HFFc6 (cell line): Measurements from ENCODE around the gene THSD4. TPM values are rescaled to one million over a fixed set of nuclear protein-coding genes. Genes with fewer than 3 reads are reported as not detected.

Source experiments
- DNase-seq: peaks from one replicate; pipeline ENCODE4 v3.0.0-alpha.2; 2018
- H3K27ac Mint-ChIP-seq: 2 replicates; pipeline ENCODE4 v1.8.0; 2020; ENCODE audit warnings: mild to moderate bottlenecking, mixed read lengths
- H3K27me3 Mint-ChIP-seq: 2 replicates; pipeline ENCODE4 v1.8.0; 2021; ENCODE audit warnings: mild to moderate bottlenecking, moderate library complexity, mixed read lengths; ENCODE audit not compliant: insufficient read depth
- H3K36me3 Mint-ChIP-seq: 2 replicates; pipeline ENCODE4 v1.8.0; 2021; ENCODE audit warnings: low read depth, mixed read lengths
- H3K4me1 Mint-ChIP-seq: 2 replicates; pipeline ENCODE4 v1.8.0; 2020; ENCODE audit warnings: low read depth, mixed read lengths
- H3K4me3 Mint-ChIP-seq: 2 replicates; pipeline ENCODE4 v1.8.0; 2020; ENCODE audit warnings: mild to moderate bottlenecking, moderate library complexity, mixed read lengths
- H3K9me3 Mint-ChIP-seq: 2 replicates; pipeline ENCODE4 v1.8.0; 2020; ENCODE audit warnings: mild to moderate bottlenecking, mixed read lengths
- CTCF ChIP-seq: fragments of 200-600 bp; sonication (generic); IDR thresholded peaks from 2 replicates; pipeline ENCODE4 v1.5.0; 2021; ENCODE audit warnings: antibody characterized with exemption, mild to moderate bottlenecking
- total RNA-seq, 6 experiments: library from RNA; stranded (reverse); fragmentation: NEBNext Ultra II Directional; extraction: Animal tissue kit (Norgen Biotek cat#: 25700); gene quantifications; 2 replicates in 1 of 6; 3 replicates in 5 of 6; pipeline ENCODE4 v1.2.3, GENCODE V29; 2021

THSD4 gene
- total RNA-seq, 6 experiments from 2014 or later = 32.7 to 39.1 (median 36.4) TPM

- Mint-ChIP-seq H3K27me3 (no peaks in the 10 kb centered on the region; the same call in 1 of the 2 replicates), H3K4me1 (peaks cover 36% of the 10 kb centered on the region), H3K36me3 (peaks cover 12% of the 10 kb centered on the region), H3K4me3 (no peak overlapping the region), H3K9me3 (no peaks in the 10 kb centered on the region), H3K27ac (no peak overlapping the region)
- no peak for DNase-seq
- TF ChIP-seq CTCF = no peak
These were observed 222.1 kb downstream of the THSD4 start for GRCh38 chr15:71337197-71337845.

- Mint-ChIP-seq H3K4me3 (no peak overlapping the region), H3K9me3 (no peaks in the 10 kb centered on the region), H3K36me3 (peaks cover 12% of the 10 kb centered on the region), H3K27me3 (no peaks in the 10 kb centered on the region; the same call in 1 of the 2 replicates), H3K4me1 (peaks cover 26% of the 10 kb centered on the region), H3K27ac (no peak overlapping the region)
- DNase-seq = no peak
- TF ChIP-seq CTCF = no peak
These were observed 223.0 kb downstream of the THSD4 start for GRCh38 chr15:71338265-71338664.

GRCh38 chr15:71338827-71339542, 223.7 kb downstream of the THSD4 start:
- no peak for TF ChIP-seq CTCF
- peaks cover 12% of the 10 kb centered on the region for H3K36me3 Mint-ChIP-seq
- H3K4me3 Mint-ChIP-seq = no peak overlapping the region
- H3K27me3 Mint-ChIP-seq = no peaks in the 10 kb centered on the region; the same call in 1 of the 2 replicates
- H3K27ac Mint-ChIP-seq = no peak overlapping the region
- peaks cover 19% of the 10 kb centered on the region for H3K4me1 Mint-ChIP-seq
- DNase-seq = no peak
- H3K9me3 Mint-ChIP-seq = no peaks in the 10 kb centered on the region

GRCh38 chr15:71341811-71342550, 226.7 kb downstream of the THSD4 start:
- no peak overlapping the region for H3K4me3 Mint-ChIP-seq
- H3K36me3 Mint-ChIP-seq = peaks cover 9% of the 10 kb centered on the region
- TF ChIP-seq CTCF = no peak
- H3K27ac Mint-ChIP-seq = no peak overlapping the region
- H3K4me1 Mint-ChIP-seq = no peaks in the 10 kb centered on the region
- DNase-seq = no peak
- no peaks in the 10 kb centered on the region for H3K9me3 Mint-ChIP-seq
- no peaks in the 10 kb centered on the region; the same call in 1 of the 2 replicates for H3K27me3 Mint-ChIP-seq

DNA sequence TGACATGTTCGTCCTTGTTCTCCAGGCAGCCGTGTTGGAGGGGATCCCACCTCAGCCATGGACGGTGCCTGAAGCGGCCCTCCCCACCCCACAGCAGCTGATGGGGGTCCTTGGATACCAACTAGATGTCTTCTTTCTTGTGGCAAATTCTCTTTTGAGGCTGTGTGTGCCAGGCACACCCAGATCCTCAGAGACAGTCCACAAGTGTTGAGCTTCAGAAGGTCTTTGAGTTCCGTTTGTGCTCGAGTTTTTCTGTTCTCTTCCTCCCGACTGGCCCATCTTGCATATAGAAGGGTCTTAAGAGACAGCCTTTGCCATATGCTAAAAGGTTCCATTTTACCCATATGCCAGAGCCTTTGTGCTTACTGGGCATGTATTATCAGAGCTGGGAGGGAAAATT, 227.4 kb downstream of the THSD4 start:
- no peak for DNase-seq
- Mint-ChIP-seq H3K27ac (no peak overlapping the region), H3K9me3 (no peaks in the 10 kb centered on the region), H3K36me3 (peaks cover 14% of the 10 kb centered on the region), H3K27me3 (no peaks in the 10 kb centered on the region; the same call in 1 of the 2 replicates), H3K4me1 (no peaks in the 10 kb centered on the region), H3K4me3 (no peak overlapping the region)
- TF ChIP-seq CTCF = no peak
